Liver (tissue), 3 donors: ENCODE data around the gene SLC25A25.

ENCODE experiments used
- CTCF ChIP-seq: fragments of 150-350 bp; IDR thresholded peaks from 2 replicates; pipeline ENCODE4 v1.5.1; 2017; ENCODE audit warnings: improper control_type of control experiment, low read depth, low read length; ENCODE audit not compliant: missing input control
- EGR1 ChIP-seq, 2 donors: IDR thresholded peaks; 2 replicates each; pipeline ENCODE4 v1.6.1; 2016 to 2018; ENCODE audit warnings: antibody characterized with exemption in 2 of 2, low read depth in 2 of 2
- GABPA ChIP-seq, 2 donors: IDR thresholded peaks in 1 of 2; conservative IDR thresholded peaks in 1 of 2; 2 replicates each; pipeline ENCODE4 v1.6.1; 2016; ENCODE audit warnings: antibody characterized with exemption in 2 of 2, mild to moderate bottlenecking in 1 of 2, moderate library complexity in 1 of 2
- MAX ChIP-seq: IDR thresholded peaks from 2 replicates; pipeline ENCODE4 v1.6.1; 2016; ENCODE audit warnings: antibody characterized with exemption
- RAD21 ChIP-seq, 2 donors: IDR thresholded peaks; 2 replicates each; pipeline ENCODE4 v1.6.1; 2016; ENCODE audit warnings: antibody characterized with exemption in 2 of 2, mild to moderate bottlenecking in 2 of 2
- TAF1 ChIP-seq: conservative IDR thresholded peaks from 2 replicates; pipeline ENCODE4 v1.6.1; 2016; ENCODE audit warnings: antibody characterized with exemption, mild to moderate bottlenecking
- donor health status: healthy.
- donor health status: healthy.

GRCh38 chr9:128081056-128081455, 13.0 kb downstream of the SLC25A25 start:
- TF ChIP-seq CTCF (no peak), MAX (no peak), RAD21 (IDR thresholded peaks at IDR 0.05) (no peak), GABPA (IDR thresholded peaks at IDR 0.05 in 1 of 2, conservative IDR thresholded peaks at IDR 0.05 in 1 of 2) (no peak), TAF1 (no peak), EGR1 (IDR thresholded peaks at IDR 0.05; ENCODE audit: low read depth in 2 of 2) (no peak)
